GM21717 (cell line): ENCODE results near the gene ACER1.
"Not testable (repeated sequence)": the region's sequence is repeated elsewhere in the genome, so short reads cannot be mapped to it uniquely, and the experiment has no call there.

Source experiments
- ATAC-seq: cut with Tn5 transposase; IDR thresholded peaks from one replicate; pipeline ENCODE4 v1.9.1; 2021; ENCODE audit warnings: mild to moderate bottlenecking, moderate library complexity; ENCODE audit not compliant: unreplicated experiment

Gene ACER1

DNA sequence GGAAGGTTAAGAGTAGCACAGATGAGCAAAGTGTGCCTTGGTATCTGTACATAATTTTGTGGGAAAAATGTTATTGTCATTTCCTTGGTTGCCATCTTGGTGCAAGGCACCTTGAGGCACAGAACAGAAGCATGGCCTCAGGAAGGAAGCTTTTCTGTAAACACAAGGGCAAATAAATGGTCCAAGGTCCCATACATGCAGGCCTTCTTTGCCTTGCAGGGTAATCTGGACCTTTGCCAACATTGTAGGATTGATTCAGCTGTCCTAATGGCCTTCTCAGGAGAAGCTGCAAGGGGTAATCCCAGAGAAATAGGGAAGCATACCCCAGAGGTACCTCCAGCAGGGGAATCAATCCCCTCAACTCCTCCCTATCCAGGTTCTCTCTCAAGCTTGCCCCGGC lies 44.7 kb downstream of the ACER1 start:
- ATAC-seq, result no peak

DNA sequence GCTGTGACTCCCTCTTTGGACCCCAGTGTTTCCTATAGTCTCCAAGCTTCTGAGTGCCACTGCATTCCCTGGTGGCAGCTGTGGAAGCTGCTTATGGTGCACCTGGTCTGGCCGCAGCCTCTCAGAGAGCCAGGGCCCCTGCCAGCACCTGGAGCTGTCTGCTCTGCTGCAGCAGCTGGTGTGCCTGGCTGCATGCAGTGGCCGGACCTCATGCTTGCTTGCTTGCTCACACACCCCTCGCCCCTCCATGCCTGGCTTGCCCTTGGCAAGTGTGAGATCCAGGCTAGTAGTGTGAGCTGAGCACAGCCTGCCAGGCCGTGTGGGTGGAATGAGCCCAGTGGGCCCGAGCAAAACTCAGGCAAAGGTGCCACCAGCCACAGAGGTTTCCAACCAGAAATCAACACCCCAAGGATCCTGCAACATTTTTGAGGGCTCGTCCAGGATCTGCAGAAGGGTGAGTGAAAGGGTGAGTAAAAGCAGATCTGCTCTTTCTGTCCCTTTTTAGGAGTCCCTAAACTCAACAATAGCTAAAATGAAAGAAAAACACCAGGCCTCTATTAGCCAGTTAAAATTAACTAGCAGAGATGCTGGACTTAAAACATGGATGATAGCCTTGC lies 46.0 kb downstream of the ACER1 start:
- ATAC-seq, result no peak

DNA sequence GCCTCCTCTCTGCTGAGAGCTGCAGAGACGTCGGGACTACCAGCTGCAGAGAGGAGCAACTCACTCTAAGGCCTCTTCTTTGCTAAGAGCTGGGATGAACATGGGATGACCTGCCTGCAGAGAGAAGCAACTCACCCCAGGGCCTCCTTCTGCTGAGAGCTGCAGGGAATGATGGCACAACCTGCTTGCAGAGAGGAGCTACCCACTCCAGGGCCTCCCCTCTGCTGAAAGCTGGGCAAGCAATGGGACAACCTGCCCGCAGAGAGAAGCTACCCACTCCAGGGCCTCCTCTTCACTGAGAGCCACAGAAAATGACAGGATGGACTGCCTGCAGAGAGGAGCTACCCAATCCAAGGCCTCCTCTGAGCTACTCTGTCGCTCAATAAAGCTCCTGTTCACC lies 46.7 kb downstream of the ACER1 start:
- ATAC-seq, result no peak

GRCh38 chr19:6282393-6282792 lies 51.0 kb downstream of the ACER1 start:
- not testable (repeated sequence) for ATAC-seq

GRCh38 chr19:6279931-6280591 lies 53.4 kb downstream of the ACER1 start, which contains the start of gene MLLT1:
Gene MLLT1 (minus strand): TSS chr19:6279975. CDS start chr19:6279784, 191 bp downstream.
- peak; percentile 67 for ATAC-seq

DNA sequence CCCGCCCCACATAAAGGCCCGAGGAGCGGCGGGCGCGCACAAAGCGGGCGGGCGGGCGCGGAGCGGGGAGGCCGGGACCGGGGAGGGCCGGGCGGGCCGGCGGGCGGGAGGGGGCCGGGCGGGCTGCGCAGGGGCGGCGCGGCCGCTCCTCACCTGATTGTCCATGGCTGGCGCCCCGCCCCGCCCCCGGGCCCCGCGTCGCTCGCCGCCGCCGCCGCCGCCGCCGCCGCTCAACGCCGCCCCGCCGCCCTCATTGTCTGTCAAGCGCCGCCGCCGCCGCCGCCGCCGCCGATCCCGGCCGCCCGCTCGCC lies 53.8 kb downstream of the ACER1 start:
- peak; percentile 29 for ATAC-seq

- no peak for ATAC-seq
Observed at GRCh38 chr19:6278740-6279619, 54.4 kb downstream of the ACER1 start.

GRCh38 chr19:6278051-6278450 lies 55.4 kb downstream of the ACER1 start:
- no peak for ATAC-seq

DNA sequence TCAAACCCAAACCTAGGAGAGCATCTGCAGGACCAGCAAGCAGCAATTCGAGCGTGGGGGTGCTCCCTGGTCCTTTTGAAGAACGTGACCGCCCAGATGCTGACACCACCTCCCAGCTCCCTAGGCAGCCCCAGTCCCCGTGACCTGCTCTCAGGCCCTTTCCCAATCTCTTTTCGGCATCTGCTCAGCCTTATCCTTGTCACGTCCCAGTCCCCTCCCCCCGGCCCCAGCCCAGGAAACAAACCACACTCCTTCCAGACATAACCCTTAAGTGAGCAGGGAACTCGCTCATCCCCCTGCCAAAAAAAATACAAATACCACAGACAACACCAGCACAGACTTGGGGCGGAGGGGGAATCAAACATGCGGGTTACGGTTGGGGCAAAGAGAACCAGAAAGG lies 57.0 kb downstream of the ACER1 start:
- no peak for ATAC-seq

DNA sequence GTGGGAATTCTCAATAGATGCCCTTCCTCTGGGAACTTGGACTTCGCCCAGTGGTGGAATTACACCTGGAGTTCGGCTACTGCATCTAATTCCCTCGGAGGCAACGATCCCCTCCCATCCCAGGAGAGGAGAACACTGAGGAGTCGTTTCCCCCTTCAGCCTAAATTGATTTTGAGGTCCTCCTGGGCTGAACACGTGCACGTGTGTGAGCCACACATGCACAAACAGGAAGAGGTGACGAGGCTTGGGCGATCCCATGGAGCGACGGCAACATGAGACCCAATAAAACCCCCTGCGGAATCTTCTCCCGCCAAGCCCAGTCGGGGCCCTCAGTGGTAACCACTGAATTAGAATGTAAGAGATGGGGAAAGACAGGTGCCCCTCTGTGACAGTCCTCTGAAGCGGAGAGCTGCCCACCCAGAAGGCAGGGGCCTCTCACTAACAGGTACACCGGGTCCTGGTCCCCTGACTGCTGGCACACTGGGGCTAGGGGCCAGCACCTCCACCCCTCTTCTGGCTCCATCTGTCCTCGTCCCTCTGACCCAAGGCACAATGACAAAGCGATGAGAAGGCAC lies 58.2 kb downstream of the ACER1 start:
- ATAC-seq, result no peak

- ATAC-seq, result no peak
Observed at GRCh38 chr19:6274756-6275155, 58.7 kb downstream of the ACER1 start.

GRCh38 chr19:6273701-6274601 lies 59.5 kb downstream of the ACER1 start:
- ATAC-seq, result no peak

GRCh38 chr19:6272913-6273600 lies 60.4 kb downstream of the ACER1 start:
- ATAC-seq, result no peak

GRCh38 chr19:6272411-6272791 lies 61.0 kb downstream of the ACER1 start:
- no peak for ATAC-seq

- ATAC-seq, result no peak
Observed at GRCh38 chr19:6271721-6272410, 61.5 kb downstream of the ACER1 start.

- ATAC-seq, result no peak
Observed at GRCh38 chr19:6271251-6271650, 62.2 kb downstream of the ACER1 start.

DNA sequence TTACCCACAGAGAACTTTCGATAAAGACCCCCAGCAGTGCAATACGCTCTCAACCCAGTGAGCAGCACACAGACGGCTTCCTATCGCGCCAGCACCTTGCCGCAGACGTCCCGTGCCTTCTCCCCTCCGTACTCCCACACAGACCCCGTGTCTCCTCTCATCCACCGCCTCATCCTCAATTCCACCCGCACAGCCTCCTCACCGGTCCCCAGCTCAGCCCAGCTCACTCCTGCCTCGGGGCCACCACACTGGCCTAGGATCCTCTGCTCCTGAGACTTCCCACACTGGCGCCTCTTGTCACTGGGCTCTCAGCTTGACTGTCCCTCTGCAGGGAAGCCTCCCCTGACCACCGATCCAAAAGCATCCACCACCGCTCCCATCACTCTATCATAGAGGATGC lies 62.6 kb downstream of the ACER1 start:
- ATAC-seq, result no peak

- no peak for ATAC-seq
Observed at GRCh38 chr19:6270076-6270745, 63.2 kb downstream of the ACER1 start.
